Measurements from ENCODE around the gene BCKDHA.

BCKDHA gene

GRCh38 chr19:41426116-41426841 is 28.7 kb downstream of the BCKDHA start:
- CTCF ChIA-PET: no interaction called here

DNA sequence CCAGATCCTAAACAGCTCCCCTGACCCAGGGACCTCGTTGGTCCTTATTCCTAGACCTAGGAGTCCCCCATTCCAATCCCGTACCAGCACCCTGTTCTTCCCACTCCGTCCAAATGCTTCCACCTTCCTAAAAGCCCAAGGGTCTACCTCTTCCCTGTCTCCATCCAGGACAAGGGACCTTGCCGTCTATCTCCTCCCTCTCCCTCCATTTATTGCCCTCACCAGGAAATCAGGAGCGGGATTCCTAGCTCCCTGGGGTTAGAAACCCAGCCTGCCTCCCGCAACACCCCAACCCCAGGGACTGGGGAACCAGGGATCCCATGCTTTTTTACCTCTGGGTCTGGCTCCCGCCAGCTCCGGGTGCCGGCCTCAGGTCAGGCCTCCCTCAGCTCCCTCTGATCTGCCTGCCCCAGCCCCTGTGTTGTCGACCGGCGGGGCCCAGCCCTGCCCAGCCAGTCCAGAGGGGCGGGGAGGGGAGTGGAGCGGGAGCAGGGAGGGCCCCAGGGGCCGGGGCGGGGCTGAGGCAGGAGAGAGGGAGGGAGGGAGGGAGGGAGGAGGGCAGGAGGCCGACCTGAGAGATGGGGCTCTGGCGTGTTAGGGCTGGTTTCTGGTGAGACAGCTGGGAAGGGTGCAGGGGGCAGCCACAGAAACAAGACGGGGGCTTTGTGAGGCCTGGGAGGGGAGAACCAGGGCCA is 29.5 kb downstream of the BCKDHA start, which contains the start of gene B3GNT8:
Gene B3GNT8 (minus strand): TSS at position 423 of the 695 bp plus-strand sequence. CDS start 596 bp downstream, outside the sequence.
- TF ChIP-seq SP1 (IDR thresholded peaks at IDR 0.05) (no peak), FOXM1 (IDR thresholded peaks at IDR 0.05; ENCODE audit: borderline replicate concordance) (no peak), NFRKB (IDR thresholded peaks at IDR 0.05) (no peak), FOXK2 (IDR thresholded peaks at IDR 0.05) (no peak), TARDBP (IDR thresholded peaks at IDR 0.05) (no peak), ARNT (IDR thresholded peaks at IDR 0.05) (no peak), LEF1 (IDR thresholded peaks at IDR 0.05; ENCODE audit: borderline replicate concordance) (no peak), L3MBTL2 (conservative IDR thresholded peaks at IDR 0.05) (no peak), BHLHE40 (IDR thresholded peaks at IDR 0.05; ENCODE audit: borderline replicate concordance) (no peak), ELF4 (IDR thresholded peaks at IDR 0.05) (no peak), SUZ12 (IDR thresholded peaks at IDR 0.05) (no peak), HDGF (IDR thresholded peaks at IDR 0.05; ENCODE audit: borderline replicate concordance) (no peak), CTBP1 (IDR thresholded peaks at IDR 0.05; ENCODE audit: borderline replicate concordance) (no peak), ZNF384 (IDR thresholded peaks at IDR 0.05) (no peak), FOXA1 (IDR thresholded peaks at IDR 0.05) (no peak)
- TF ChIP-seq, protein P1, sequence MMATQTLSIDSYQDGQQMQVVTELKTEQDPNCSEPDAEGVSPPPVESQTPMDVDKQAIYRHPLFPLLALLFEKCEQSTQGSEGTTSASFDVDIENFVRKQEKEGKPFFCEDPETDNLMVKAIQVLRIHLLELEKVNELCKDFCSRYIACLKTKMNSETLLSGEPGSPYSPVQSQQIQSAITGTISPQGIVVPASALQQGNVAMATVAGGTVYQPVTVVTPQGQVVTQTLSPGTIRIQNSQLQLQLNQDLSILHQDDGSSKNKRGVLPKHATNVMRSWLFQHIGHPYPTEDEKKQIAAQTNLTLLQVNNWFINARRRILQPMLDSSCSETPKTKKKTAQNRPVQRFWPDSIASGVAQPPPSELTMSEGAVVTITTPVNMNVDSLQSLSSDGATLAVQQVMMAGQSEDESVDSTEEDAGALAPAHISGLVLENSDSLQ (IDR thresholded peaks at IDR 0.05): no peak
- ChIA-PET POLR2A (interaction anchor here (1.1 kb wide), 2 partner anchors 12 to 13 kb away, joined by 3 to 9 read pairs; partner anchors contain the start of gene DMAC2), CTCF (no interaction called here)

More at GRCh38 chr19:41426116-41426841, 28.7 kb downstream of the BCKDHA start:
- no peak for DNase-seq (ENCODE audit: extremely low spot score)
- POLR2A ChIA-PET: interaction anchor here (1.1 kb wide), 2 partner anchors 11 to 13 kb away, joined by 3 to 9 read pairs; partner anchors contain the start of gene DMAC2
- no peak for TF ChIP-seq BHLHE40 (IDR thresholded peaks at IDR 0.05; ENCODE audit: borderline replicate concordance)
- TF ChIP-seq ZNF384 (IDR thresholded peaks at IDR 0.05): no peak

GRCh38 chr19:41427647-41428480 is 30.2 kb downstream of the BCKDHA start:
- ChIA-PET CTCF (no interaction called here), POLR2A (interaction anchor here (1.1 to 2.0 kb wide), 4 partner anchors 10 to 13 kb away, joined by 3 to 9 read pairs (median 6); partner anchors contain the start of gene DMAC2)
- DNase-seq (ENCODE audit: extremely low spot score): no peak
- TF ChIP-seq ARNT (IDR thresholded peaks at IDR 0.05) (no peak), FOXK2 (IDR thresholded peaks at IDR 0.05) (no peak), BHLHE40 (IDR thresholded peaks at IDR 0.05; ENCODE audit: borderline replicate concordance) (no peak), SUZ12 (IDR thresholded peaks at IDR 0.05) (no peak), FOXA1 (IDR thresholded peaks at IDR 0.05) (no peak), LEF1 (IDR thresholded peaks at IDR 0.05; ENCODE audit: borderline replicate concordance) (no peak), FOXM1 (IDR thresholded peaks at IDR 0.05; ENCODE audit: borderline replicate concordance) (no peak), CTBP1 (IDR thresholded peaks at IDR 0.05; ENCODE audit: borderline replicate concordance) (no peak), ELF4 (IDR thresholded peaks at IDR 0.05) (no peak)

More for the DNA sequence above, 29.5 kb downstream of the BCKDHA start, which contains the start of gene B3GNT8:
- DNase-seq (ENCODE audit: extremely low spot score): peak; percentile 78

GRCh38 chr19:41428481-41428859 is 30.9 kb downstream of the BCKDHA start:
- POLR2A ChIA-PET: interaction anchor here (1.7 to 2.0 kb wide), 2 partner anchors 9 to 11 kb away, joined by 5 to 8 read pairs; partner anchors contain the start of gene DMAC2
- CTCF ChIA-PET: no interaction called here
- no peak for DNase-seq (ENCODE audit: extremely low spot score)
- no peak for TF ChIP-seq LEF1 (IDR thresholded peaks at IDR 0.05; ENCODE audit: borderline replicate concordance)
- no peak for TF ChIP-seq NFRKB (IDR thresholded peaks at IDR 0.05)
- no peak for TF ChIP-seq CTBP1 (IDR thresholded peaks at IDR 0.05; ENCODE audit: borderline replicate concordance)

- TF ChIP-seq FOXK2 (IDR thresholded peaks at IDR 0.05) (no peak), ARNT (IDR thresholded peaks at IDR 0.05) (no peak), TARDBP (IDR thresholded peaks at IDR 0.05) (no peak), ELF4 (IDR thresholded peaks at IDR 0.05) (no peak), FOXA1 (IDR thresholded peaks at IDR 0.05) (no peak), SUZ12 (IDR thresholded peaks at IDR 0.05) (no peak), NFRKB (IDR thresholded peaks at IDR 0.05) (no peak), LEF1 (IDR thresholded peaks at IDR 0.05; ENCODE audit: borderline replicate concordance) (no peak), HDGF (IDR thresholded peaks at IDR 0.05; ENCODE audit: borderline replicate concordance) (no peak), SP1 (IDR thresholded peaks at IDR 0.05) (no peak), CTBP1 (IDR thresholded peaks at IDR 0.05; ENCODE audit: borderline replicate concordance) (no peak), ZNF384 (IDR thresholded peaks at IDR 0.05) (no peak), L3MBTL2 (conservative IDR thresholded peaks at IDR 0.05) (no peak), BHLHE40 (IDR thresholded peaks at IDR 0.05; ENCODE audit: borderline replicate concordance) (no peak), FOXM1 (IDR thresholded peaks at IDR 0.05; ENCODE audit: borderline replicate concordance) (no peak)
- TF ChIP-seq, protein P1 (IDR thresholded peaks at IDR 0.05): no peak
- ChIA-PET POLR2A (interaction anchor here (1.0 to 1.3 kb wide), 2 partner anchors 8 to 9 kb away, joined by 3 to 4 read pairs; partner anchors contain the start of gene DMAC2), CTCF (interaction anchor here (0.6 to 0.8 kb wide), 3 partner anchors 17 to 23 kb away, joined by 3 to 4 read pairs (median 3); no protein-coding TSS in a partner anchor)
- DNase-seq (ENCODE audit: extremely low spot score): no peak
Measured at GRCh38 chr19:41430922-41431321, 33.3 kb downstream of the BCKDHA start.
